ENCODE results near the gene ARAP1.

Gene ARAP1

DNA sequence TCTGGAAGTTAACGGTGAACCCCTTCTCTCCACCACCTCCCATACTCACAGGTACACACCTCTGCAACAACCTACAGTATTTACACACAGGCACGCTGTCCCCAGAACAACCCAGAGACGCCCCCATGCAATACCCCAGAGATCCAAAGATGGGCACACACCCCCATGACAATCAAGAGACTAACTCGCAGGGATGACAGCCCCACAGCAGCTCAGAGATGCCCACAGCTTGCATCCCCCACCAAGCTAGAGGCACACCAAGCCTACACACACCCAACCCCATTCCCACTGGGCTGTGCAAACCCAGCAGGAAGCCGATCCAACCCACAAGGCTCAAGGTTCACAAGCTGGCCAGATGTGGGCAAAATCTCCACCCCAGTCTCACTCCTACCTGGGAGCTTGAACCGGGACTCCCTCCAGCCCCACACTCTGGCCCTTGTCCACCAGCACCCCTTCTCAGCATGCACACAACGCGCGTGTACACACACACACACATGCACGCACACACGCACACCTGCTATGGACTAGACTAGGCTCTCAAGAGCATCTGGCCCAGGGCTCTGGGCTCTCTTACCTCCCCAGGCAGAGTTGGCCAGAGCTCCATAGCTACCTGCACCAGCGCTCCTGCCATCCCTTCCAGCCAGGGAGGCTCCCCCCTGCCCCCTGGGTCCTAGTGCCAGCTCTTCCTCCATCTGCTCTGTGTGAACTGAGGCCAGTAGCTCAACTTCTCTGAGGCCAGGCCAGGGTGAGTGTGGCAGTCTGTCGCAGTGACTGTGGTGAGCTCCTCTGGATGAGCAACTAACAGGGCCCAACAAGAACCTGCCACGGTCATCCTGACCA, 30.1 kb upstream of the ARAP1 start:
- no peak for DNase-seq (ENCODE audit: low read depth, low spot score)
- Histone ChIP-seq H3K4me1 (ENCODE audit: insufficient read depth, insufficient read length) (peaks cover 21% of the 10 kb centered on the region), H3K9me3 (ENCODE audit: insufficient read depth, low read length) (no peaks in the 10 kb centered on the region), H3K4me3 (ENCODE audit: insufficient read length, low read depth) (peak overlapping the region; percentile 26), H3K36me3 (ENCODE audit: insufficient read depth, insufficient read length, low read length) (no peaks in the 10 kb centered on the region), H3K9ac (ENCODE audit: insufficient read length, low read depth) (peak overlapping the region; percentile 16), H3K27me3 (ENCODE audit: insufficient read depth, insufficient read length) (peaks cover 9% of the 10 kb centered on the region)
- TF ChIP-seq SUZ12 (IDR thresholded peaks at IDR 0.05; ENCODE audit: extremely low read depth, insufficient read depth, insufficient read length): no peak
- TF ChIP-seq ZNF274 (IDR thresholded peaks at IDR 0.05; ENCODE audit: low read depth, low read length): no peak
- no peak for TF ChIP-seq YY1 (IDR thresholded peaks at IDR 0.05; ENCODE audit: insufficient read depth, insufficient read length)

GRCh38 chr11:72781313-72782080, 29.3 kb upstream of the ARAP1 start:
- no peaks in the 10 kb centered on the region for H3K36me3 ChIP-seq (ENCODE audit: insufficient read depth, insufficient read length, low read length)
- TF ChIP-seq ZNF274 (IDR thresholded peaks at IDR 0.05; ENCODE audit: low read depth, low read length) (no peak), YY1 (IDR thresholded peaks at IDR 0.05; ENCODE audit: insufficient read depth, insufficient read length) (no peak)
- peak overlapping the region; percentile 50 for H3K9ac ChIP-seq (ENCODE audit: insufficient read length, low read depth)
- no peak for DNase-seq (ENCODE audit: low read depth, low spot score)
- peaks cover 21% of the 10 kb centered on the region for H3K4me1 ChIP-seq (ENCODE audit: insufficient read depth, insufficient read length)
- no peaks in the 10 kb centered on the region for H3K9me3 ChIP-seq (ENCODE audit: insufficient read depth, low read length)
- peak overlapping the region; percentile 42 for H3K4me3 ChIP-seq (ENCODE audit: insufficient read length, low read depth)
- H3K27me3 ChIP-seq (ENCODE audit: insufficient read depth, insufficient read length): peaks cover 9% of the 10 kb centered on the region

DNA sequence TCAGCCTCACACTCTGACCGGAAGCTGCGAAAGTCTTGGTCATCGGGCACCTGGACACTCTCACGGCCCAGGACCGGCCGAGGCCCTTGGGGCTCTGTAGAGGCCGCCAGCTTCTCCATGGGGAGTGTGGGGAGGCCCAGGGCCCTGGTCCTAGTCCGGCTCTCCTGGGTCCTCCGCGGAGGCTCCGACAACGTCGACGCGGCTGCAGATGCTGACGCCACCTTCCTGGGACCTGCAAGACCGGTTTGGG, 28.8 kb upstream of the ARAP1 start:
- H3K9me3 ChIP-seq (ENCODE audit: insufficient read depth, low read length): no peaks in the 10 kb centered on the region
- H3K4me3 ChIP-seq (ENCODE audit: insufficient read length, low read depth): peak overlapping the region; percentile 42
- DNase-seq (ENCODE audit: low read depth, low spot score): no peak
- H3K9ac ChIP-seq (ENCODE audit: insufficient read length, low read depth): peak overlapping the region; percentile 61
- H3K36me3 ChIP-seq (ENCODE audit: insufficient read depth, insufficient read length, low read length): no peaks in the 10 kb centered on the region
- no peak for TF ChIP-seq ZNF274 (IDR thresholded peaks at IDR 0.05; ENCODE audit: low read depth, low read length)
- no peak for TF ChIP-seq SUZ12 (IDR thresholded peaks at IDR 0.05; ENCODE audit: extremely low read depth, insufficient read depth, insufficient read length)
- peaks cover 21% of the 10 kb centered on the region for H3K4me1 ChIP-seq (ENCODE audit: insufficient read depth, insufficient read length)
- H3K27me3 ChIP-seq (ENCODE audit: insufficient read depth, insufficient read length): peaks cover 9% of the 10 kb centered on the region

DNA sequence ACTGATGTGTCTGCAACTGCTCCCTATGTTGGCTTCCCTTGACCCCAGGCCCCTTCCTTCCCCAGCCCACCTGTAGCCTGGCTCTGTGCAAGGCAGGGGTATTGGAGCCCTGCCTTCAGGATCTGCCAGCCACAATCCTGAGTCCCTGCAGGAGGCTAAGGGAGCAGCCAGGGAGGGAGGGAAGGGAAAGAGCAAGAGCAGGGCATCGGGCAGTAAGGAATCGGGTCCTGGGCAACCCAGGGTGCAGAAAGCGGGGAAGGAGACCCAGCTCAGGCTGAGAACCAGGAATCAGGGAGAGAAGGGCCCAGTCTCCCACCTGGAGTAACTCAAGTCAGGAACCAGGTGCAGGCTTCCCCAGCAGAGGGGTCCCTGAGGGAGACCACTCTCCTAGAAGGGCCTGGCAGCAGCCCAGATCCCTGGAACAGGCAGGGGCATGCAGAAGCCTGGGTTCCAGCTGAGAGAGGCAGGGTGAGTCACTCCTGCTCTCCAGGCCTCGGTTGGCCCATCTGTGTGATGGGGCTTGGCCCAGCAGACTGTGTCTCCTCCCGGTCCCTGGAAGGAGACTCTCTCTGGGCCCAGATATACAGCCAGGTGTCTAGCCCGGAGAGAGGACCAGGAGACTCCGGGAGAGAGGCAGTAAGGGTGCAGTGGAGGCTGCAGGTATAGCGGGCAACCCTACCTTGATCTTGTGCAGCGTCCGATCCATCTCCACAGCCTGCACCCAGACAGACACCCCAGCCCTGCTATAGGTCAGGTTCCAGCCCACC, 28.3 kb upstream of the ARAP1 start:
- peak overlapping the region; percentile 61 for H3K9ac ChIP-seq (ENCODE audit: insufficient read length, low read depth)
- no peaks in the 10 kb centered on the region for H3K36me3 ChIP-seq (ENCODE audit: insufficient read depth, insufficient read length, low read length)
- DNase-seq (ENCODE audit: low read depth, low spot score): no peak
- no peaks in the 10 kb centered on the region for H3K9me3 ChIP-seq (ENCODE audit: insufficient read depth, low read length)
- H3K4me3 ChIP-seq (ENCODE audit: insufficient read length, low read depth): peak overlapping the region; percentile 42
- no peak for TF ChIP-seq ZNF274 (IDR thresholded peaks at IDR 0.05; ENCODE audit: low read depth, low read length)
- TF ChIP-seq YY1 (IDR thresholded peaks at IDR 0.05; ENCODE audit: insufficient read depth, insufficient read length): no peak
- TF ChIP-seq SUZ12 (IDR thresholded peaks at IDR 0.05; ENCODE audit: extremely low read depth, insufficient read depth, insufficient read length): no peak
- H3K27me3 ChIP-seq (ENCODE audit: insufficient read depth, insufficient read length): peaks cover 9% of the 10 kb centered on the region
- H3K4me1 ChIP-seq (ENCODE audit: insufficient read depth, insufficient read length): peaks cover 21% of the 10 kb centered on the region

- Histone ChIP-seq H3K27me3 (ENCODE audit: insufficient read depth, insufficient read length) (peaks cover 9% of the 10 kb centered on the region), H3K4me3 (ENCODE audit: insufficient read length, low read depth) (no peak overlapping the region), H3K4me1 (ENCODE audit: insufficient read depth, insufficient read length) (peaks cover 19% of the 10 kb centered on the region), H3K9me3 (ENCODE audit: insufficient read depth, low read length) (no peaks in the 10 kb centered on the region), H3K36me3 (ENCODE audit: insufficient read depth, insufficient read length, low read length) (no peaks in the 10 kb centered on the region), H3K9ac (ENCODE audit: insufficient read length, low read depth) (no peak overlapping the region)
- no peak for DNase-seq (ENCODE audit: low read depth, low spot score)
- TF ChIP-seq YY1 (IDR thresholded peaks at IDR 0.05; ENCODE audit: insufficient read depth, insufficient read length) (no peak), SUZ12 (IDR thresholded peaks at IDR 0.05; ENCODE audit: extremely low read depth, insufficient read depth, insufficient read length) (no peak), ZNF274 (IDR thresholded peaks at IDR 0.05; ENCODE audit: low read depth, low read length) (no peak)
These were observed 27.4 kb upstream of the ARAP1 start for GRCh38 chr11:72779495-72780128.

DNA sequence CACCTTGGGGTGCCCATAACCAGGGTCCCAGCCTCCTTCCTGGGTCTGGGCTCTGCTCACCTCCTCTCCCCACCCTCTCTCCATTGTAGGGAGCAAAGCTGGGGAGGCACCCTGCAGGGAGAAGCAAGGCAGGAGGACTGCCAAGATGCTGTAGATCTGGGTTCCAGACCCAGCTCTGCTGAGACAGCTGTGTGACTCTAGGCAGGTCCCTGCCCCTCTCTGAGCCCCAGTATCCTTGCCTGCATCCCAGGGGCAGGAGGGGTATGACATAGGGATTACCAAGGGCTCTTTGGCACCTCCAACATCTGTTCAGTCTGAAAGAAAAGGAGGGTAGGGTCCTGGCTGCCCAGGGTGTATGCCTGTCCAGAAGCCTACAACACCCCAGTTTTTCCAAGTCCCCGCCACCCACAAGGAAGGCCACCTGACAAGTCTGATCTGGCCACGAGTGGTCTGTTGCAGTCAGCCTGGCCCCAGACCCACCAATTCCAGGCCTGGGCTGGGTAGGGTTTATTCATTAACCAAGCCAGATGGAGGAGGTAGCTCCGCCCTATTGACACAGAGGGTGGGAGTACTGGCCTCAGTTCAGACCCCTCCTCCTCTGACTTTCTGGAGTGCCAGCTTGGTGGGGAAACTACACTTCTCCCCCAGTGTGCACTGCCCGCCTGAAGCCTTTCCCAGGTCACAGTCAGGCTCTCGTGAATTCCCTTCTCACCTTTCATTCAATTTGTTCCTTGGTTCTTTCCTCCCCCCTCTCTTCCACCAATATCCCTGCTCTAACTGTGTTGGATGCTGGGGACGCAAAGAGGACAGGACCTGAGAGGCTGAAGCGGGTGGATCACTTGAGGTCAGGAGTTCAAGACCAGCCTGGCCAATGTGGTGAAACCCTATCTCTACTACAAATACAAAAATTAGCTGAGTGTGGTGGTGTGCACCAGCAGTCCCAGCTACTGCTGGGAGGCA, 26.6 kb upstream of the ARAP1 start:
- TF ChIP-seq YY1 (IDR thresholded peaks at IDR 0.05; ENCODE audit: insufficient read depth, insufficient read length) (no peak), SUZ12 (IDR thresholded peaks at IDR 0.05; ENCODE audit: extremely low read depth, insufficient read depth, insufficient read length) (no peak), ZNF274 (IDR thresholded peaks at IDR 0.05; ENCODE audit: low read depth, low read length) (no peak)
- Histone ChIP-seq H3K36me3 (ENCODE audit: insufficient read depth, insufficient read length, low read length) (no peaks in the 10 kb centered on the region), H3K4me3 (ENCODE audit: insufficient read length, low read depth) (no peak overlapping the region), H3K9me3 (ENCODE audit: insufficient read depth, low read length) (no peaks in the 10 kb centered on the region), H3K4me1 (ENCODE audit: insufficient read depth, insufficient read length) (peaks cover 19% of the 10 kb centered on the region), H3K9ac (ENCODE audit: insufficient read length, low read depth) (no peak overlapping the region), H3K27me3 (ENCODE audit: insufficient read depth, insufficient read length) (peaks cover 9% of the 10 kb centered on the region)
- DNase-seq (ENCODE audit: low read depth, low spot score): no peak
